ENCODE data around the gene GNPDA1.

Gene GNPDA1

GRCh38 chr5:142024771-142025304 is 12.0 kb upstream of the GNPDA1 start:
- FAIRE-seq = no peak
- peak; percentile 16 for DNase-seq (ENCODE audit: low spot score)

- DNase-seq (ENCODE audit: low spot score) (no peak), FAIRE-seq (no peak)
Measured at GRCh38 chr5:142023836-142024235, 11.0 kb upstream of the GNPDA1 start.

GRCh38 chr5:142020122-142020659 is 7.4 kb upstream of the GNPDA1 start:
- no peak for DNase-seq (ENCODE audit: low spot score)
- no peak for FAIRE-seq

GRCh38 chr5:142017832-142018427 is 5.1 kb upstream of the GNPDA1 start:
- FAIRE-seq = peak; percentile 50
- peak; percentile 18 for DNase-seq (ENCODE audit: low spot score)

- FAIRE-seq (no peak), DNase-seq (ENCODE audit: low spot score) (no peak)
Measured at GRCh38 chr5:142016556-142016955, 3.7 kb upstream of the GNPDA1 start.

- DNase-seq (ENCODE audit: low spot score) (peak; percentile 91), FAIRE-seq (peak; percentile 93)
Measured at GRCh38 chr5:142015781-142016533, 3.1 kb upstream of the GNPDA1 start.

- FAIRE-seq = peak; percentile 69
- peak; percentile 71 for DNase-seq (ENCODE audit: low spot score)
Measured at GRCh38 chr5:142014911-142015584, 2.2 kb upstream of the GNPDA1 start.

- FAIRE-seq = peak; percentile 39
- peak; percentile 74 for DNase-seq (ENCODE audit: low spot score)
Measured at GRCh38 chr5:142013734-142014521, 1.1 kb upstream of the GNPDA1 start.

- peak; percentile 25 for DNase-seq (ENCODE audit: low spot score)
- FAIRE-seq = no peak
Measured at GRCh38 chr5:142012186-142012785, 541 bp downstream of the GNPDA1 start.

- FAIRE-seq = no peak
- DNase-seq (ENCODE audit: low spot score) = no peak
Measured at GRCh38 chr5:142011572-142012185, 1.1 kb downstream of the GNPDA1 start.

- no peak for DNase-seq (ENCODE audit: low spot score)
- FAIRE-seq = no peak
Measured at GRCh38 chr5:142009886-142010285, 2.9 kb downstream of the GNPDA1 start.

GRCh38 chr5:142008813-142009212 is 4.0 kb downstream of the GNPDA1 start:
- no peak for FAIRE-seq
- DNase-seq (ENCODE audit: low spot score) = no peak

- FAIRE-seq = no peak
- DNase-seq (ENCODE audit: low spot score) = no peak
Measured at GRCh38 chr5:142007237-142007544, 5.6 kb downstream of the GNPDA1 start.

GRCh38 chr5:142006363-142007236 is 6.2 kb downstream of the GNPDA1 start:
- no peak for DNase-seq (ENCODE audit: low spot score)
- no peak for FAIRE-seq

GRCh38 chr5:142003266-142003800 is 9.5 kb downstream of the GNPDA1 start:
- no peak for DNase-seq (ENCODE audit: low spot score)
- no peak for FAIRE-seq

- DNase-seq (ENCODE audit: low spot score) = no peak
Measured at GRCh38 chr5:142000704-142001484, 11.9 kb downstream of the GNPDA1 start.

GRCh38 chr5:142000173-142000572 is 12.7 kb downstream of the GNPDA1 start:
- FAIRE-seq = no peak
- DNase-seq (ENCODE audit: low spot score) = no peak

More at GRCh38 chr5:142000704-142001484, 11.9 kb downstream of the GNPDA1 start:
- no peak for FAIRE-seq

- DNase-seq (ENCODE audit: low spot score) (no peak), FAIRE-seq (no peak)
Measured at GRCh38 chr5:141997358-141997960, 15.4 kb downstream of the GNPDA1 start.
